ENCODE data around the gene ICE1. TPM values are rescaled to one million over a fixed set of nuclear protein-coding genes. Genes with fewer than 3 reads are reported as not detected.

Gene ICE1
- total and polyA plus RNA-seq, 9 of the 15 experiments (the other 6 are each of a cell fraction or from before 2014, with no cell fraction given) = 4.9 to 47.4 (median 28.2) TPM

DNA sequence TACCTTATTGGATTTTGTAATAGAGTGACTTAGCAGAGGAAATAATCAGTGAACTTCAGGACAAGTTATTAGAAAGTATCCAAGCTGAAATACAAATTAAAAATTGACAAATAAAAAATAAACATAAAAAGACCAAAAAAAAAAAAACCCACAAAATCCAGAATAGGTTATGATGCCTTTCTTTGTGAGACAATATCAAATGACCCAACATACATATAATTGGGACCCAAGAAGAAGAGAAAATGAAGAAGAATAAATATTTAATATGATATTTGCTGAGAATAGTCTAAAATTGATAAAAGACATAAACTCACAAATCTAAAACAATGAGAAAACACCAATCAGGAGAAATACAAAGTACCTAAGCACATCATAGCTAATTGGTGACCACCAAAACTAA, 81.8 kb downstream of the ICE1 start:
- in situ Hi-C loops (cut with MboI) = no loop called here
- Histone ChIP-seq H3K9me3 (replicated peaks; ENCODE audit: control insufficient read depth, insufficient read depth, low read depth, low read length) (no peaks in the 10 kb centered on the region; the same call in 1 of the 2 replicates), H3K27me3 (ENCODE audit: control insufficient read depth in 2 of 2, insufficient read depth in 2 of 2, low read length in 2 of 2) (peaks cover 1 to 6% of the 10 kb centered on the region in 2 experiments; a peak in 3 of 5 replicates), H3K9ac (ENCODE audit: insufficient read depth in 1 of 2, low read depth in 2 of 2, low read length in 2 of 2) (no peak overlapping the region), H3K4me2 (ENCODE audit: insufficient read depth, low read length) (no peak overlapping the region), H3K4me1 (replicated peaks in 1 of 2; ENCODE audit: control insufficient read depth in 2 of 2, insufficient read depth in 2 of 2, low read length in 2 of 2) (no peaks in the 10 kb centered on the region), H3K27ac (ENCODE audit: extremely low read depth, low read depth, low read length) (no peak overlapping the region), H4K20me1 (replicated peaks; ENCODE audit: control insufficient read depth, insufficient read depth, low read length) (no peaks in the 10 kb centered on the region), H3K9me1 (ENCODE audit: control insufficient read depth, insufficient read depth, low read length) (no peaks in the 10 kb centered on the region), H2AFZ (ENCODE audit: low read depth, low read length) (no peak overlapping the region), H3K79me2 (ENCODE audit: control insufficient read depth, insufficient read depth, low read length) (no peaks in the 10 kb centered on the region), H3K36me3 (ENCODE audit: control insufficient read depth, insufficient read depth, low read length) (no peaks in the 10 kb centered on the region), H3K4me3 (no peak overlapping the region)
- POLR2A ChIA-PET = interaction anchor here (1.1 kb wide), 1 partner anchor 8 kb away, joined by 5 read pairs; no protein-coding TSS in a partner anchor
- FAIRE-seq (no peak), DNase-seq (ENCODE audit: extremely low read depth in 1 of 4, low spot score in 3 of 4) (no peak), ATAC-seq (no peak)
- intact Hi-C loops (cut with micrococcal nuclease) = no loop called here
- no TSS peak for BruUV-seq (replicated peaks)
- CTCF ChIA-PET (ENCODE audit: low intra/inter-chr PET ratio) = no interaction called here
- TF ChIP-seq ELF4 (CRISPR knock-in tag; IDR thresholded peaks at IDR 0.05) (no peak), RFX1 (IDR thresholded peaks at IDR 0.05) (no peak), MAFK (IDR thresholded peaks at IDR 0.05; ENCODE audit: low read length) (no peak), TCFL5 (CRISPR knock-in tag; conservative IDR thresholded peaks at IDR 0.05) (no peak), ZNF197 (CRISPR knock-in tag; IDR thresholded peaks at IDR 0.05; ENCODE audit: low read depth) (no peak), NEUROD1 (IDR thresholded peaks at IDR 0.05; ENCODE audit: borderline replicate concordance, low read depth, low read length, partially characterized antibody) (no peak), DACH1 (IDR thresholded peaks at IDR 0.05; ENCODE audit: partially characterized antibody) (no peak), SETDB1 (IDR thresholded peaks at IDR 0.05; ENCODE audit: low read length) (no peak)
- TF ChIP-seq, protein P1, sequence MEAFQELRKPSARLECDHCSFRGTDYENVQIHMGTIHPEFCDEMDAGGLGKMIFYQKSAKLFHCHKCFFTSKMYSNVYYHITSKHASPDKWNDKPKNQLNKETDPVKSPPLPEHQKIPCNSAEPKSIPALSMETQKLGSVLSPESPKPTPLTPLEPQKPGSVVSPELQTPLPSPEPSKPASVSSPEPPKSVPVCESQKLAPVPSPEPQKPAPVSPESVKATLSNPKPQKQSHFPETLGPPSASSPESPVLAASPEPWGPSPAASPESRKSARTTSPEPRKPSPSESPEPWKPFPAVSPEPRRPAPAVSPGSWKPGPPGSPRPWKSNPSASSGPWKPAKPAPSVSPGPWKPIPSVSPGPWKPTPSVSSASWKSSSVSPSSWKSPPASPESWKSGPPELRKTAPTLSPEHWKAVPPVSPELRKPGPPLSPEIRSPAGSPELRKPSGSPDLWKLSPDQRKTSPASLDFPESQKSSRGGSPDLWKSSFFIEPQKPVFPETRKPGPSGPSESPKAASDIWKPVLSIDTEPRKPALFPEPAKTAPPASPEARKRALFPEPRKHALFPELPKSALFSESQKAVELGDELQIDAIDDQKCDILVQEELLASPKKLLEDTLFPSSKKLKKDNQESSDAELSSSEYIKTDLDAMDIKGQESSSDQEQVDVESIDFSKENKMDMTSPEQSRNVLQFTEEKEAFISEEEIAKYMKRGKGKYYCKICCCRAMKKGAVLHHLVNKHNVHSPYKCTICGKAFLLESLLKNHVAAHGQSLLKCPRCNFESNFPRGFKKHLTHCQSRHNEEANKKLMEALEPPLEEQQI (IDR thresholded peaks at IDR 0.05) = no peak

Measured in K562 (cell line).